WERI-Rb-1 (cell line): ENCODE data around the gene CCDC85B.

Experiments
- DNase-seq: peaks from one replicate; pipeline ENCODE4 v3.0.0-alpha.2; 2020
- H3K27ac ChIP-seq: fragments of 250-450 bp; sonication (Bioruptor Pico); 2 replicates; pipeline ENCODE4 v1.5.1; 2020; ENCODE audit warnings: mild to moderate bottlenecking, moderate library complexity
- H3K27me3 ChIP-seq: fragments of 250-450 bp; sonication (Bioruptor Pico); 2 replicates; pipeline ENCODE4 v1.5.1; 2021; ENCODE audit warnings: mild to moderate bottlenecking, low read depth, moderate library complexity; ENCODE audit not compliant: insufficient read depth, severe bottlenecking
- H3K36me3 ChIP-seq: fragments of 250-450 bp; sonication (Bioruptor Pico); 2 replicates; pipeline ENCODE4 v1.5.1; 2020; ENCODE audit warnings: mild to moderate bottlenecking, moderate library complexity
- H3K4me3 ChIP-seq: 2 replicates; pipeline ENCODE4 v1.5.1; 2011; ENCODE audit warnings: low read depth, mild to moderate bottlenecking, control low read depth, low read length
- H3K9me3 ChIP-seq: fragments of 250-450 bp; sonication (Bioruptor Pico); 2 replicates; pipeline ENCODE4 v1.5.1; 2021; ENCODE audit warnings: mild to moderate bottlenecking, moderate library complexity; ENCODE audit not compliant: severe bottlenecking
- TF ChIP-seq, protein P1 (sequence below): IDR thresholded peaks from 2 replicates; pipeline ENCODE4 v1.5.1; 2011; ENCODE audit warnings: low read depth, mild to moderate bottlenecking, control low read depth, inconsistent platforms, low read length

Gene CCDC85B

DNA sequence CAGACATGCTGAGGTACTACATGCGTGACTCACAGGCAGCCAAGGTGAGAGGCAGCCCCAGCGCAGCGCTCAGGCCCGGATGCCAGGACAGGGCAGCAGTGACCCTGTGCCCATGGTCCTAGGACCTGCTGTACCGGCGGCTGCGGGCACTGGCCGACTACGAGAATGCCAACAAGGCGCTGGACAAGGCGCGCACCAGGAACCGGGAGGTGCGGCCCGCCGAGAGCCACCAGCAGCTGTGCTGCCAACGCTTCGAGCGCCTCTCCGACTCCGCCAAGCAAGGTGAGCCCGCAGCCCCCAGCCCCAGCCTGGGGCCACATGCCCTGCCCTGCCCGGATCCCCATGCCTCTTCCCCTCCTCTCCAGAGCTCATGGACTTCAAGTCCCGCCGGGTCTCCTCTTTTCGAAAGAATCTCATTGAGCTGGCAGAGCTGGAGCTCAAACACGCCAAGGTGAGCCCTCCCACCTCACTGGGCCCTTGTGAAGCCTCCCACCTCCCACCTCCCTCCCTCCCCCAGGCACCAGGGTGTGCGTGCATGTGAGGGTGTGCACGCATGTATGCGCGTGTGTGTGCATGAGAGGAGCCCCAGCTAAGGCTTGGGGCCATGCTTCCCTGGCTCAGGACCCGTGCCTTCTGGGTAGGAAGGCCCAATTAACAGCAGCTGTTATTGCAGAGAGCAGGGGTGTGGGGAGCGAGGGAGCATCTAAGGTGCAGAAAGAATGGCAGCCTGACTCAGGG lies 37.8 kb upstream of the CCDC85B start:
- peaks cover 67% of the 10 kb centered on the region for H3K36me3 ChIP-seq
- H3K4me3 ChIP-seq: no peak overlapping the region
- TF ChIP-seq, protein P1, sequence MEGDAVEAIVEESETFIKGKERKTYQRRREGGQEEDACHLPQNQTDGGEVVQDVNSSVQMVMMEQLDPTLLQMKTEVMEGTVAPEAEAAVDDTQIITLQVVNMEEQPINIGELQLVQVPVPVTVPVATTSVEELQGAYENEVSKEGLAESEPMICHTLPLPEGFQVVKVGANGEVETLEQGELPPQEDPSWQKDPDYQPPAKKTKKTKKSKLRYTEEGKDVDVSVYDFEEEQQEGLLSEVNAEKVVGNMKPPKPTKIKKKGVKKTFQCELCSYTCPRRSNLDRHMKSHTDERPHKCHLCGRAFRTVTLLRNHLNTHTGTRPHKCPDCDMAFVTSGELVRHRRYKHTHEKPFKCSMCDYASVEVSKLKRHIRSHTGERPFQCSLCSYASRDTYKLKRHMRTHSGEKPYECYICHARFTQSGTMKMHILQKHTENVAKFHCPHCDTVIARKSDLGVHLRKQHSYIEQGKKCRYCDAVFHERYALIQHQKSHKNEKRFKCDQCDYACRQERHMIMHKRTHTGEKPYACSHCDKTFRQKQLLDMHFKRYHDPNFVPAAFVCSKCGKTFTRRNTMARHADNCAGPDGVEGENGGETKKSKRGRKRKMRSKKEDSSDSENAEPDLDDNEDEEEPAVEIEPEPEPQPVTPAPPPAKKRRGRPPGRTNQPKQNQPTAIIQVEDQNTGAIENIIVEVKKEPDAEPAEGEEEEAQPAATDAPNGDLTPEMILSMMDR: no peak
- no peak overlapping the region for H3K27ac ChIP-seq
- peaks cover 5% of the 10 kb centered on the region for H3K9me3 ChIP-seq
- no peak for DNase-seq
- H3K27me3 ChIP-seq: no peaks in the 10 kb centered on the region

DNA sequence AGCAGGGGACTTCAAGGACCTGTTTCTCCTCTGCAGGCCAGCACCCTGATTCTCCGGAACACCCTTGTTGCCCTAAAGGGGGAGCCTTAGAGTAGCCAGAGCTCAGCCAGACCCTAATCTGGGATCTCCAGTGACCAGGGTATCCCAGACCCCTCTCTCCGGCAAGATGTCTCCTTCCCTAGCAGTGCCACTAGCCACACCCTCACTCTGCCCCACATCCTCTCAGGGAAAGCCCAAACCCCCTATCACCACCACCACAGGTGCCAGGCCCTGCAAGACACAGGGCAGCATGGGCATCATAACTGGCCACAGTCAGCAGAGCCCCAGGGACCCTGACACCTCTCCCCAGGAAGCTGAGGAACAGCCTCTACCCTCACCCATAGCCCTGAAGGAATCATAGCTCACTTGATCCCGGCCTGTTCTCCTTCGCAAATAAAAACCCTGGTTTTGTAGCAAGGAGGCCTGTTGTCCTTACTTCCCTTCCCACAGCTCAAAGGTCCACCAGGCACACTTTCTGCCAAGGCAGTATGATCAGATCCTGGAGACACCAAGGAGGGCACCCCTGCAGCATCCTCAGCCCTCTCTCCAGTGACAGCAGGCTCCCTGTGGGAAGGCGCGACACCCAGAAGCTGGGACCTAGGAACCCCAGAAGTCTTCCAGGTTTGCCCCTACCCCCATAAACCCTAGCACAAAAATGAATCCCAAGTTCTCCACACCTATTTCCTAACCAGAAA lies 37.1 kb upstream of the CCDC85B start:
- H3K36me3 ChIP-seq: peaks cover 70% of the 10 kb centered on the region

DNA sequence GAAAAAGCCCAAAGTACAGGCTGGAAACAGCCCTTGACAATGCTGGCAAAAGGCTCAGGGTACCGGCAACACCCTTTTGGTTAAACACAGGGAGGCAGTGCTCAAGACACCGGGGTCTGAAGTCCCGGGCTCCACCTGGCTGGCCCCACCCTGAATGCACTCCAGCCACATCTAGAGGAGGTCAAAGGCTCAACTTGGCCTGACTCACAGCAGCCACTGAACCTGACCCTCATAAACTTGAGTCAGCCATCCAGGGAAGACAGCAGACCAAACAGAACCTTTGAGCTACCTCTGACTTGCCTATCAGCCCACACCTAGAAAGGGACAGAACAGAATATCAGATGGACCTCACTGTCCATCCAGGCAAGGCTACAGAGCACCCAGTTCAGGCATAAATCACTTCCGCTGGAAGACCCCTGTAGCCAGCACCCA lies 36.3 kb upstream of the CCDC85B start:
- Histone ChIP-seq H3K9me3 (peaks cover 5% of the 10 kb centered on the region), H3K4me3 (no peak overlapping the region), H3K27me3 (no peaks in the 10 kb centered on the region), H3K36me3 (peaks cover 70% of the 10 kb centered on the region), H3K27ac (no peak overlapping the region)
- TF ChIP-seq, protein P1: no peak
- no peak for DNase-seq

More for the DNA sequence above, 37.1 kb upstream of the CCDC85B start:
- Histone ChIP-seq H3K27me3 (no peaks in the 10 kb centered on the region), H3K27ac (no peak overlapping the region), H3K4me3 (no peak overlapping the region), H3K9me3 (peaks cover 5% of the 10 kb centered on the region)
- TF ChIP-seq, protein P1: peak; percentile 43
- DNase-seq: no peak

DNA sequence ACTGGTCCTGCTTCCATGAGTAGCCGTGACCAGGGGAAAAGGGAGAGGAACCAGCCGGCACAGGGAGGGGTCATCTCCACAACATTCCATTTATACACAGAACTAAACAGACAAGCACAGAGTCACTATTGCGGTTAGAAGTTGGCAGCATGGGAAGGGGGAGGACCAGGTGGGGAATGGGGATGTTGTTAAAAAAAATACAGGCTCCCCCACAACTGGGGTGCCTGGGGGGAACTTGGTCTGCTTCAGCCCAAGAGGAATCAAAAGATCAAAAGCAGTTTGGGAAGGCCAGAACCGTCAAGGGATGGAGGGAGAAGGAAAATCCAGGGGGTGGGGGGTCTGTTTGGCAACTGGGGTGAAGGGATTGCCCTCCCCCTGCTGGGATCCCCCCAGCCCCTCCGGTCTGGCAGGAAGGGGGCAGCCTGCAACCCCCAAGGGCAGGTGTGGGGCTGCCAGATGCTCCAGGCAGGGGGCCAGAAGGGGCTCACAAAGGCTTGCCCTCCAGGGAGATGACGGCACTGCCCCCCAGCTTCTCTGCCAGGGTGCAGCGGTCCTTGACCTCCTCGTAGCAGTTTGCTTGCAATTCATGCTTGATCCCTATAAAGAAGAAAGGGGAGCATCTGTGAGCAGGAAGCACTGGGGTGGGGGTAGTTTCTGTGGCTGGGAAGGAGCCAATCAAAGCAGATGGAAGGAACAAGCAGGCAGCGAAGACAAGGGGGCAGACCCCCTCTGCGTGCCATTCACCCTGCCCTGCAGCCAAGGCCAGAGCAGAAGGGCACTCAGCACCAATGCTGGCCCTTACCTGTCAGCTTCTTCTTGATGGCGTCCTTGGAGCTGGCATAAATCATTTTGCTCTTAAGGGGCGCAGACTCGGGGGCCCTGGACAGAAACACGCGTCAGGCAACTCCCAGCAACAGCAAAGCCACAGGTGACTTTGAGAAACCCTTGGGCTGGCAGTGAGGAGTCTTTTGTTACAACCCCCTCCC lies 35.3 kb upstream of the CCDC85B start:
- Histone ChIP-seq H3K36me3 (peaks cover 70% of the 10 kb centered on the region), H3K27ac (no peak overlapping the region), H3K27me3 (no peaks in the 10 kb centered on the region), H3K4me3 (no peak overlapping the region), H3K9me3 (peaks cover 5% of the 10 kb centered on the region)
- TF ChIP-seq, protein P1: no peak
- DNase-seq: no peak

DNA sequence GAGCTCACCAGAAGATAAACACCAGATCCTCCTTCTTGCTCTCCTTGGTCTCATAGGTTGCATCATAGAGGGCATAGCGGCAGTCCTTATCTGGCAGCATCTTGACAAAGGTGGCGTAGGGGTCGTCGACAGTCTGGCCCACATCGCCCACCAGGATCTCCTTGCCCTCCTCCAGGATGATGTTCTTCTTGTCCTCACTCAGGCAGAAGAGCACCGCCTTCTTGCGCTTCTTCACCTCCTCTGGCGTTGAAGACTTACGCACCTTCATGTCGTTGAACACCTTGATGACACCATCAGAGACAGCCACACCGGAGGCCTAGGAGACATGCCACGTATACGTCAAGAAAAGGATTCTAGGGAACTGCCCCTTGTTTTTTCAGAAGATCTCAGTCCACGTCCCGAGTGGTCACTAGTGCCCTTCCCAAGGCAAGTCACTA lies 34.5 kb upstream of the CCDC85B start:
- no peaks in the 10 kb centered on the region for H3K27me3 ChIP-seq
- no peak for DNase-seq
- TF ChIP-seq, protein P1: no peak
- H3K9me3 ChIP-seq: peaks cover 5% of the 10 kb centered on the region
- H3K4me3 ChIP-seq: no peak overlapping the region
- no peak overlapping the region for H3K27ac ChIP-seq
- peaks cover 73% of the 10 kb centered on the region for H3K36me3 ChIP-seq
